NB4 (cell line): ENCODE measurements around the gene FAM120C.

Source experiments
- MYC ChIP-seq: IDR thresholded peaks from 2 replicates; pipeline ENCODE4 v1.6.1; 2011; ENCODE audit warnings: low read depth, low read length
- TF ChIP-seq, protein P1 (sequence below): IDR thresholded peaks from one replicate; pipeline ENCODE4 v1.5.1; 2012; ENCODE audit warnings: low read depth, low read length

- no peak for TF ChIP-seq MYC
- TF ChIP-seq, protein P1, sequence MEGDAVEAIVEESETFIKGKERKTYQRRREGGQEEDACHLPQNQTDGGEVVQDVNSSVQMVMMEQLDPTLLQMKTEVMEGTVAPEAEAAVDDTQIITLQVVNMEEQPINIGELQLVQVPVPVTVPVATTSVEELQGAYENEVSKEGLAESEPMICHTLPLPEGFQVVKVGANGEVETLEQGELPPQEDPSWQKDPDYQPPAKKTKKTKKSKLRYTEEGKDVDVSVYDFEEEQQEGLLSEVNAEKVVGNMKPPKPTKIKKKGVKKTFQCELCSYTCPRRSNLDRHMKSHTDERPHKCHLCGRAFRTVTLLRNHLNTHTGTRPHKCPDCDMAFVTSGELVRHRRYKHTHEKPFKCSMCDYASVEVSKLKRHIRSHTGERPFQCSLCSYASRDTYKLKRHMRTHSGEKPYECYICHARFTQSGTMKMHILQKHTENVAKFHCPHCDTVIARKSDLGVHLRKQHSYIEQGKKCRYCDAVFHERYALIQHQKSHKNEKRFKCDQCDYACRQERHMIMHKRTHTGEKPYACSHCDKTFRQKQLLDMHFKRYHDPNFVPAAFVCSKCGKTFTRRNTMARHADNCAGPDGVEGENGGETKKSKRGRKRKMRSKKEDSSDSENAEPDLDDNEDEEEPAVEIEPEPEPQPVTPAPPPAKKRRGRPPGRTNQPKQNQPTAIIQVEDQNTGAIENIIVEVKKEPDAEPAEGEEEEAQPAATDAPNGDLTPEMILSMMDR, result no peak
Measured at GRCh38 chrX:54063361-54063760, 119.7 kb downstream of the FAM120C start.
